Measurements from ENCODE around the gene VAMP2. TPM values are rescaled to one million over a fixed set of nuclear protein-coding genes. Genes with fewer than 3 reads are reported as not detected.

Gene VAMP2
- total and polyA plus RNA-seq, 2 donors, result 7.4 to 73.9 TPM

DNA sequence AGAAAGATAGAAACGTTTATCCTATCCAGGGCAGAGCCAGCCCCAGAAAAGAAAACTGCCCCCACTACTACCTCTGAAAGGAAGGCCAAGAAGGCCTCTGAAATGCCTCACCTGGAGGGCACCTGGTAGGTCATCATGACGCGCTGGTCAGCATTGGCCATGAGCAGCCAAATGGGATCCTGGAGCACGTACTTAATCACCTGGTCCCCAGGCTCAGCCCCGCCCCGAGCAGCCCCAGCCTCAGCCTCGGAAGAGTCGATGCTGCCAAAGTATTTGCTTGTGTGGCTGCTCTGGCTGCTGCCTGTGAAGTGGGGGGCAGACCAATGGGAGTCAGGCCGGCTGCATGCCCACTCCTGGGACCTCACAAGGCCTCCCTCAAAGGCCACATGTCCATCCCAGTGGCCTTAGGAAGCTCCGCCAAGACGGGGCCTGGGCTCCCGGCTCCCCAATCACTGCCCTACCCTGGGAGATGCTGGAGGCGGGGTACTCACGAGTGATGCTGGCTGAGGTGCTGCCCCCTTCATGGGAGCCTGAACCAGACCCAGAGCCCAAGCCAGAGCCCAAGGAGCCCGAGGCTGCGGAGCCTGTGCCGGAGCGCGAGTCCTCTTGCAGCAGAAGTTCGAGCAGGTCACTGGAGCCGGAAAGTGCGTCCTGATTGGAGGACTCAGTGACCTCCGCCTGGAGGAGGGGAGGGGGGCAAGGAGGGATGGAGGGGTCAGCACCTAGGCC is 20.4 kb downstream of the VAMP2 start:
- peaks cover 15 to 24% of the 10 kb centered on the region in 2 donors for H3K4me1 ChIP-seq (ENCODE audit: control insufficient read depth in 2 of 2, insufficient read depth in 2 of 2, low read length in 2 of 2)
- 98% methylated on average over 23 of the region's 23 CpGs for WGBS
- no peak for DNase-seq (ENCODE audit: low read depth in 6 of 9, low spot score in 9 of 9)
- no peaks in the 10 kb centered on the region for H3K9me3 ChIP-seq (ENCODE audit: control insufficient read depth in 2 of 2, insufficient read depth in 1 of 2, low read length in 1 of 2)
- H3K27me3 ChIP-seq (ENCODE audit: control insufficient read depth in 2 of 2, insufficient read depth in 1 of 2, low read length in 1 of 2), result peaks cover 2 to 9% of the 10 kb centered on the region in 2 donors
- H3K27ac ChIP-seq (ENCODE audit: low read depth in 1 of 2, low read length in 1 of 2), result no peak overlapping the region
- peaks cover 63 to 69% of the 10 kb centered on the region in 2 donors for H3K36me3 ChIP-seq (ENCODE audit: control insufficient read depth in 2 of 2, insufficient read depth in 2 of 2, low read length in 1 of 2)
- no peak overlapping the region for H3K4me3 ChIP-seq (ENCODE audit: low read length in 2 of 2)

DNA sequence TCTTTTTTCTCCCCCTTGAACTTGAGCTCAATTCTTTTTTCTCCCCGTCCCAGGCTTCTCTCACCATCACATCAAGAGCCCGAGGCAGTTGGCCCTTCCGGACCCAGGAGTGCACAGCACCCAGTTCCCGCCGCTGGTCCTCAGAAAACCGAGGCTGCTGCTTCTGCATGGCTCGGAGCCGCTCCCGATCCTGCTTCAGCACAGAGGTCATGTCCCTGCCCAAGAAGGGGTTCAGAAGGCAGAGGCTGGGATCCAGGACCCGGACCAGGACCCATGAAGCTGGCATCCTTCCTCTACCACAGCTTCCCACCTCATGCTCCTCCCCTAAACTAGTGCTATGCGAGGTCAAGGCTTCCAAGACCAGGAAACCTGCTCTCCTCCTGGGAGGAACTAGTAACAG is 21.0 kb downstream of the VAMP2 start:
- no peak for DNase-seq (ENCODE audit: low read depth in 6 of 9, low spot score in 9 of 9)
- Histone ChIP-seq H3K9me3 (ENCODE audit: control insufficient read depth in 2 of 2, insufficient read depth in 1 of 2, low read length in 1 of 2) (no peaks in the 10 kb centered on the region), H3K36me3 (ENCODE audit: control insufficient read depth in 2 of 2, insufficient read depth in 2 of 2, low read length in 1 of 2) (peaks cover 57 to 63% of the 10 kb centered on the region in 2 donors), H3K4me3 (ENCODE audit: low read length in 2 of 2) (no peak overlapping the region), H3K27me3 (ENCODE audit: control insufficient read depth in 2 of 2, insufficient read depth in 1 of 2, low read length in 1 of 2) (peaks cover 4 to 15% of the 10 kb centered on the region in 2 donors), H3K27ac (ENCODE audit: low read depth in 1 of 2, low read length in 1 of 2) (no peak overlapping the region), H3K4me1 (ENCODE audit: control insufficient read depth in 2 of 2, insufficient read depth in 2 of 2, low read length in 2 of 2) (peaks cover 15 to 24% of the 10 kb centered on the region in 2 donors)
- 96% methylated on average over 11 of the region's 11 CpGs for WGBS

DNA sequence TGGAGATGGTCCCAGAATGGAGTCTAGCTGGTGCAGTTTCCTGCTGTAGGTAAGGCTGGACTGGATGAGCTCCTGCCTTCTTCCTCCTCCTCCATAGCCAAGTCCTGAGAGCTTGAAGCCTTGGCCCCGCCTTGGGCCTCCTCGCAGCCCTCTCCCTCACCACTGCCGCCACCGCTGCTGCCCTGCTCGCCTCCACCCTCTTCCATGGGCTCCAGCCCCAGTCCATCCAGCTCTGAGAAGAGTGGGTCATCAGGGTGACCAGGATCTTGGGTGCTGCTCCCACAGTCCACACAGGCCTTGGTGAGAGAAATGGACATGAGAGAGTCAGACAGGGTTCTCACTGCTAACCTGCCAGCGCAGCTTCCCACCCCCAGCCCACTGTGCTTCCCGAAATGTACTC is 21.7 kb downstream of the VAMP2 start:
- no peak overlapping the region for H3K4me3 ChIP-seq (ENCODE audit: low read length in 2 of 2)
- peaks cover 15 to 24% of the 10 kb centered on the region in 2 donors for H3K4me1 ChIP-seq (ENCODE audit: control insufficient read depth in 2 of 2, insufficient read depth in 2 of 2, low read length in 2 of 2)
- no peaks in the 10 kb centered on the region for H3K9me3 ChIP-seq (ENCODE audit: control insufficient read depth in 2 of 2, insufficient read depth in 1 of 2, low read length in 1 of 2)
- no peak overlapping the region for H3K27ac ChIP-seq (ENCODE audit: low read depth in 1 of 2, low read length in 1 of 2)
- peaks cover 50 to 56% of the 10 kb centered on the region in 2 donors for H3K36me3 ChIP-seq (ENCODE audit: control insufficient read depth in 2 of 2, insufficient read depth in 2 of 2, low read length in 1 of 2)
- H3K27me3 ChIP-seq (ENCODE audit: control insufficient read depth in 2 of 2, insufficient read depth in 1 of 2, low read length in 1 of 2), result peaks cover 4 to 20% of the 10 kb centered on the region in 2 donors
- DNase-seq (ENCODE audit: low read depth in 6 of 9, low spot score in 9 of 9), result no peak
- over 99% methylated on average over 7 of the region's 7 CpGs for WGBS

DNA sequence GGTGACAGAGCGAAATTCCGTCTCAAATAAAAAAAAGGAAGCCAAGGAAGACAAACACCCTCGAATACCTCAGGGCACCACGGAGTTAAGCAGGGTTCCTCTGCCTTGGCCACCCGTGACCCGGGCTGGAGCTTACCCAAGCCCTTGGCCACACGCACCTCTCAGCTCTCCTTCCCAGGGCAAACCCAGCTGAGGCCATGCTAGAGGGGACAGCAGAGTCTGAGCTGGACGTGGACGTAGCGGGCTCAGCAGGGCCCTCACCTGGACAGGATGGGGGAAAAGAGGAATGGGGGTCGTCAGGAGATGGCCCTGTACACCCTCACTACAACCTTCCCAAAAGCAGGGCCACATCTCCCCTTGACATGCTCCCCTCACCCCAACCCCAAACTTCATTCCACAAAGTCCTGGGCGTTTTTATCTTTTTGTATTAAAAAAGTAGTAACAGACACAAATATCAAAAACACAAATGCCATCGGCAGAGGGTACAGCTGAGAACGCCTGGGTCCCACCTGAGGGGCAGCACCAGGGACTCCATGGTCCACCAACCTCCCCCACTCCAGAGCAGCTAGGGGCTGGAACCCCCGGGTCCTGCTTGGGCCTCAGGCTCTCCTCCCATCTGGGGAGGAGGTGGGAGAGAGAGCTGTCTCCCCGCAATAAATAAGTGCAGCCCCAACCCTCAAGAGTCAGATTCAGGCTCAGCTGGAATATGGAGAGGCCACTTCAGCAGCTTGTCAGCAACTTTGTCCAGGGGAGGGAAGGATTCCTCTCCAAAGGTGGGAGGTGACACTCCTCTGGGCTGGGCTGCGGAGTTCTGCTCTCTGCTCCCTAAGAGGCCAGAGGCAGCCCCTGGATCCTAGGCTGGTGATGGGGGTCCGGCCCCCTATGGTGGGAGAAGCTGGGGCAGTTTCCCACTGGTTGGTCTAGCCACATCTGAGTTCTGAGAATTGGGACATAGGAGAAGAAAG is 22.4 kb downstream of the VAMP2 start:
- no peak overlapping the region for H3K27ac ChIP-seq (ENCODE audit: low read depth in 1 of 2, low read length in 1 of 2)
- peaks cover 44 to 49% of the 10 kb centered on the region in 2 donors for H3K36me3 ChIP-seq (ENCODE audit: control insufficient read depth in 2 of 2, insufficient read depth in 2 of 2, low read length in 1 of 2)
- H3K4me1 ChIP-seq (ENCODE audit: control insufficient read depth in 2 of 2, insufficient read depth in 2 of 2, low read length in 2 of 2), result peaks cover 15 to 24% of the 10 kb centered on the region in 2 donors
- no peak for DNase-seq (ENCODE audit: low read depth in 6 of 9, low spot score in 9 of 9)
- H3K27me3 ChIP-seq (ENCODE audit: control insufficient read depth in 2 of 2, insufficient read depth in 1 of 2, low read length in 1 of 2), result peaks cover 4 to 24% of the 10 kb centered on the region in 2 donors
- no peak overlapping the region for H3K4me3 ChIP-seq (ENCODE audit: low read length in 2 of 2)
- H3K9me3 ChIP-seq (ENCODE audit: control insufficient read depth in 2 of 2, insufficient read depth in 1 of 2, low read length in 1 of 2), result no peaks in the 10 kb centered on the region
- WGBS, result 96% methylated on average over 18 of the region's 18 CpGs

DNA sequence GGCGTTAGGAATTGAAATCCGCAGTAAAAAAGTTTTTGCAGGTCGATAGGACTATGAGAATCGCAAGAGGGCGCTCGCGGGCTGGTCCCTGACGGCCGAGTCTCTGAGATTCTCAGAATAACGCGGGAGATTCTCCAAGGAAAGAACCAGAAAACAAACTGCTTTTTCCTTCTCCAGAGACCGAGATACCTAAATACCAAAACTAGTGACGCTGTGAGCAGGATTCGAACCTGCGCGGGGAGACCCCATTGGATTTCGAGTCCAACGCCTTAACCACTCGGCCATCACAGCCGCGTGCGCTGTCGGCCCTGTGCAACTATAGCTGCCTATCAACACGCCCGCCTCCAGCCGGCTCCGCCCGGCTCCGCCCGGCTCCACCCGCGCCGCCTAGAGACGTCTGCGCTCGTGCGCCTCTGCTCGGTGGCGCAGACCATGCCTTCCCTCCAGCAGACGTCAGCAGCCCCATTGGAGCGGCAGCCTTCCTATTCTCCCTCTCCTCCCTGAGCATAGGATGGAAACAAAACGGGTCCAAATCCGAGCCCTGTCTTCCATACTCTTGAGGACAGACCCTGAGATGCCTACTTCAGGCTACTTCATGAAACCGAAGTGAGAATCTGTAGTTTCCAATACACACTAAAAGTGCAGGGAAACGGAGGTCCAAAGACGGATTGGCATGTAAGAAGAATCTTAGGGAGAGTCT is 23.9 kb downstream of the VAMP2 start:
- no peaks in the 10 kb centered on the region for H3K9me3 ChIP-seq (ENCODE audit: control insufficient read depth in 2 of 2, insufficient read depth in 1 of 2, low read length in 1 of 2)
- peak overlapping the region; percentile 44 to 45 for H3K4me3 ChIP-seq (ENCODE audit: low read length in 2 of 2)
- under 1% methylated on average over 46 of the region's 46 CpGs for WGBS
- peaks cover 4 to 29% of the 10 kb centered on the region in 2 donors for H3K27me3 ChIP-seq (ENCODE audit: control insufficient read depth in 2 of 2, insufficient read depth in 1 of 2, low read length in 1 of 2)
- H3K36me3 ChIP-seq (ENCODE audit: control insufficient read depth in 2 of 2, insufficient read depth in 2 of 2, low read length in 1 of 2), result peaks cover 32 to 42% of the 10 kb centered on the region in 2 donors
- peaks cover 15 to 24% of the 10 kb centered on the region in 2 donors for H3K4me1 ChIP-seq (ENCODE audit: control insufficient read depth in 2 of 2, insufficient read depth in 2 of 2, low read length in 2 of 2)
- H3K27ac ChIP-seq (ENCODE audit: low read depth in 1 of 2, low read length in 1 of 2), result peak overlapping the region; percentile 92
- peak; percentile 84 to 96 (median 92) for DNase-seq (ENCODE audit: low read depth in 6 of 9, low spot score in 9 of 9)

DNA sequence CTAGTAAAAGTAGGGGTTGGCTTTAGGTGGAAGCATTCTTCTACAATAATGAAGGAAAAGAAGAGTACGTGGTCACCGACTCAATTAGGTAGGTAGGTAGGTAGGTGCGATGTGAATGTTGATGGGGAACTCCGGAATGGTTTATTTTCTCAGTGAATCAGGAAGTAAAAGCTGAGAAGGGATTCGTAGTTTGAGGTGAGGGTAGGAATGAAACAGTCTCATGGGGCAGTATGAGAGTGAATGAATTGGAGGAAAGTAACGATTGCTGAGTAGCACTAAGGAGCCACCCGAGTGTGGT is 24.4 kb downstream of the VAMP2 start:
- Histone ChIP-seq H3K27me3 (ENCODE audit: control insufficient read depth in 2 of 2, insufficient read depth in 1 of 2, low read length in 1 of 2) (peaks cover 4 to 34% of the 10 kb centered on the region in 2 donors), H3K4me3 (ENCODE audit: low read length in 2 of 2) (peak overlapping the region; percentile 44 to 45), H3K4me1 (ENCODE audit: control insufficient read depth in 2 of 2, insufficient read depth in 2 of 2, low read length in 2 of 2) (peaks cover 15 to 24% of the 10 kb centered on the region in 2 donors), H3K27ac (ENCODE audit: low read depth in 1 of 2, low read length in 1 of 2) (peak overlapping the region; percentile 26 to 92), H3K36me3 (ENCODE audit: control insufficient read depth in 2 of 2, insufficient read depth in 2 of 2, low read length in 1 of 2) (peaks cover 27 to 37% of the 10 kb centered on the region in 2 donors), H3K9me3 (ENCODE audit: control insufficient read depth in 2 of 2, insufficient read depth in 1 of 2, low read length in 1 of 2) (no peaks in the 10 kb centered on the region)
- no peak for DNase-seq (ENCODE audit: low read depth in 6 of 9, low spot score in 9 of 9)
- 1% methylated on average over 7 of the region's 7 CpGs for WGBS

DNA sequence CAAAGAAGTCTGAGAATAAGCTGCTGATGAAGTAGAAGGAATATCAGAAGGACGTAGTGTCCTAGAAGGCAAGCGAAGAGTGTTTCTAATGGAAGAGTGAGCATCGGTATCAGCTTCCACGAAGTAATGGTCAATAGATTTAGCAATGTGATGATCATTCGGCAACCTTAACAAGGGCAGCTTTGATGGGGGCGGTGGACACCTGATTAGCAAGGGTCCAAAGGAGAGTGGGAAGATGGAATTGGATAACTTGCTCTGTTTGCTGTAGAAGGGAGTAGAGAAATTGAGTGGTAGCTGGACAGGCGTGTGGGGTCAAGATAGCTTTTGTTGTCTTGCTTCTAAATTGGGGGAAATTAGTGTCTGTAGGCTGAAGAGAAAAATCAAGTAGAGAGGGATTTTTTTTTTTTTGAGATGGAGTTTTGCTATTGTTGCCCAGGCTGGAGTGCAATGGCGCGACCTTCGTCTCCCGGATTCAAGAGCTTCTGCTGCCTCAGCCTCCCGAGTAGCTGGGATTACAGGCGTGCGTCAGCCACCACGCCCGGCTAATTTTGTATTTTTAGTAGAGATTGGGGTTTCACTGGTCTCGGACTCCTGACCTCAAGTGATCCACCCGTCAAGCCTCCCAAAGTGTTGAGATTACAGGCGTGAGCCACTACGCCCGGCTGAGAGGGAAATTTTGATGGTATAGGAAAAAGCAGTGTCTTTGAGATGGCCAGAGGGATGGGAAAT is 24.9 kb downstream of the VAMP2 start:
- Histone ChIP-seq H3K9me3 (ENCODE audit: control insufficient read depth in 2 of 2, insufficient read depth in 1 of 2, low read length in 1 of 2) (no peaks in the 10 kb centered on the region), H3K27me3 (ENCODE audit: control insufficient read depth in 2 of 2, insufficient read depth in 1 of 2, low read length in 1 of 2) (peaks cover 4 to 36% of the 10 kb centered on the region in 2 donors), H3K4me3 (ENCODE audit: low read length in 2 of 2) (peak overlapping the region; percentile 44 to 45), H3K4me1 (ENCODE audit: control insufficient read depth in 2 of 2, insufficient read depth in 2 of 2, low read length in 2 of 2) (peaks cover 15 to 24% of the 10 kb centered on the region in 2 donors), H3K36me3 (ENCODE audit: control insufficient read depth in 2 of 2, insufficient read depth in 2 of 2, low read length in 1 of 2) (peaks cover 24 to 32% of the 10 kb centered on the region in 2 donors), H3K27ac (ENCODE audit: low read depth in 1 of 2, low read length in 1 of 2) (peak overlapping the region; percentile 26 to 92)
- 26% methylated on average over 21 of the region's 21 CpGs for WGBS
- DNase-seq (ENCODE audit: low read depth in 6 of 9, low spot score in 9 of 9), result no peak

DNA sequence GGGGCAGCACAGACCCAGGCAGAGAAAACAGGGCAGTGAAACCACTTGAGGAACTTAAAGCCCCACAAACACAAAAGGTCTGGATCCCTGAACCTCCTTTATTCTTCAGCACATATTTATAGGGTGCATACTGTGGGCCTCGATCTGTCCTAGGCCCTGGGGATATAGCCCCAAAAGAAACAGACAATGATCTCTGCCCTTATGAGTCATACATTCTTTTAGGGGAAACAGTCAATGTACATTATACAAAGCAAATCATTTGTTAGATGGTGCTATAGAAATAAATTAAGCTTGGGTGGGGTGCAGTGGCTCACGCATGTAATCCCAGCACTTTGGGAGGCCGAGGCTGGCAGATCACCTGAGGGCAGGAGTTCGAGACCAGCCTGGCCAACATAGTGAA is 28.8 kb downstream of the VAMP2 start:
- Histone ChIP-seq H3K36me3 (ENCODE audit: control insufficient read depth in 2 of 2, insufficient read depth in 2 of 2, low read length in 1 of 2) (no peaks in the 10 kb centered on the region), H3K27me3 (ENCODE audit: control insufficient read depth in 2 of 2, insufficient read depth in 1 of 2, low read length in 1 of 2) (peaks cover 4 to 67% of the 10 kb centered on the region in 2 donors), H3K27ac (ENCODE audit: low read depth in 1 of 2, low read length in 1 of 2) (no peak overlapping the region), H3K4me3 (ENCODE audit: low read length in 2 of 2) (no peak overlapping the region), H3K9me3 (ENCODE audit: control insufficient read depth in 2 of 2, insufficient read depth in 1 of 2, low read length in 1 of 2) (no peaks in the 10 kb centered on the region), H3K4me1 (ENCODE audit: control insufficient read depth in 2 of 2, insufficient read depth in 2 of 2, low read length in 2 of 2) (peaks cover 13 to 14% of the 10 kb centered on the region in 2 donors)
- 94% methylated on average over 4 of the region's 4 CpGs for WGBS
- no peak for DNase-seq (ENCODE audit: low read depth in 6 of 9, low spot score in 9 of 9)
